ENCODE measurements around the gene TUBB4B.

The TUBB4B gene

DNA sequence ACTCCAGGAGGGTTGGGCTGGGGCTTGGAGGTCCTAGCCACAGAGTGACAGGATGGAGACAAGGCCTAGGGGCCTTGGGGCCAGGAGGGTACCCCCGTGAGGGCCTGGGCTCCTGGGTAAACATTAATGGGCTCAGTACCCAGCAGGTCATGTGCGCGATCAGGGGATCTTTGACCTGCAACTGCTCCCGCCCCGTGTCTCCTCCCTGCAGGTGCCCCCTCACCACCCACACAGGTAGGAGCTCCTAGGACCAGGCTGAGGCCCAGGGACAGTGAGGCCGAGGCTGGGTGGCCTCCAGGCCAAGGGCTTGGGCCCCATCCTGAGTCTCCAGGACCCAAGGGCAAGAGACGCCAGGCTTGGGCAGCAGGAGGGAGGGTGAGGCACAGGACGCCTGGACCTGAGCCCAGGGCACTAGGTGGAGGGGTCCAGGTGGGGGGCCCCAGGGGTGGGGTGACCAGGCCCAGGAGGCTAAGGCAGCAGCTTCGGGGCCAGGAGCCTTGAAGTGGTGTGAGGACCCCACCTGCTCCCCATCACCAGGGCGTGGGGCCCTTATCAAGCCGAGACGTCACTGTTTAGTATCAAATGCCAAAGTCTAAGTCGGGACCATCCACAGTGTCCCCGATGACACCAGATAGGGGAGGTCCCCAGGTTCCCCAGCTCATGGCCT, 10.2 kb upstream of the TUBB4B start, which contains the start of gene SLC34A3:
Gene SLC34A3 (plus strand): TSS at position 197 of the 667 bp plus-strand sequence. CDS start 802 bp downstream, outside the sequence.
- DNase-seq (ENCODE audit: low read depth): no peak
- TF ChIP-seq, protein P1, sequence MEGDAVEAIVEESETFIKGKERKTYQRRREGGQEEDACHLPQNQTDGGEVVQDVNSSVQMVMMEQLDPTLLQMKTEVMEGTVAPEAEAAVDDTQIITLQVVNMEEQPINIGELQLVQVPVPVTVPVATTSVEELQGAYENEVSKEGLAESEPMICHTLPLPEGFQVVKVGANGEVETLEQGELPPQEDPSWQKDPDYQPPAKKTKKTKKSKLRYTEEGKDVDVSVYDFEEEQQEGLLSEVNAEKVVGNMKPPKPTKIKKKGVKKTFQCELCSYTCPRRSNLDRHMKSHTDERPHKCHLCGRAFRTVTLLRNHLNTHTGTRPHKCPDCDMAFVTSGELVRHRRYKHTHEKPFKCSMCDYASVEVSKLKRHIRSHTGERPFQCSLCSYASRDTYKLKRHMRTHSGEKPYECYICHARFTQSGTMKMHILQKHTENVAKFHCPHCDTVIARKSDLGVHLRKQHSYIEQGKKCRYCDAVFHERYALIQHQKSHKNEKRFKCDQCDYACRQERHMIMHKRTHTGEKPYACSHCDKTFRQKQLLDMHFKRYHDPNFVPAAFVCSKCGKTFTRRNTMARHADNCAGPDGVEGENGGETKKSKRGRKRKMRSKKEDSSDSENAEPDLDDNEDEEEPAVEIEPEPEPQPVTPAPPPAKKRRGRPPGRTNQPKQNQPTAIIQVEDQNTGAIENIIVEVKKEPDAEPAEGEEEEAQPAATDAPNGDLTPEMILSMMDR (IDR thresholded peaks at IDR 0.05; ENCODE audit: insufficient read depth, low read depth, low read length, missing control alignments): no peak
- H3K4me3 ChIP-seq (ENCODE audit: low read length): no peak within 1 kb of the TSS

DNA sequence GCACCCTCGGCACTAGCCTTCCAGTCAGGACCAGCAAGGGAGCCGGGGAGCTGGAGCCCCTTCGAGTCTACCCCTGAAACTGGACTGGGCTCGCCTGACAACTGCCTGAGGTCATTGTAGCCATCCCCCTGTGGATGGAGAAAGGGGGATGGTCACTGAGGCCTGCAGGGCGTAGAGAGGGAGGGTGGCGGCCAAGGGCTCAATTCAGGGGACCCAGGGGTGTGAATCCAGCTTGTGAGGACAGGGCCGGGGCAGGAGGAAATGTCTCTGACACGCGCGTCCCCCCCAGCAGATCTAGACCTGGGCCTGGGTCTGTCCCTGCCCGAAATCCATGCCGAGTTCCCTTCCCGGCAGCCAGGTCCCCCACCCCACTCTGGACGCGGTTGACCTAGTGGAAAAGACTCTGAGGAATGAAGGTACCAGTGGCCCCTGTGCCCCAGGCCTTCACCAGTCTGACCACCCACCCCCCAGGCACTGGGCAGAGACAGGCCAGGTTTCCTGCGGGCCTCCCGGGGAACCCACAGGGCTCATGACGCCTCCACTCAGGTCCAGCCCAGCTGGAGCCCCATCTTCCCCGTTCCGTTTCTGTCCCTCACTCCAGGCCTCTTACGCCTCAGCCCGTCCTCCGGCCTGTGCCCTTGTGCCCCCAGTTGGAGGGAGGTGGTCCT, 9.6 kb upstream of the TUBB4B start:
- H3K4me3 ChIP-seq (ENCODE audit: low read length): no peak overlapping the region
- TF ChIP-seq, protein P1 (IDR thresholded peaks at IDR 0.05; ENCODE audit: insufficient read depth, low read depth, low read length, missing control alignments): no peak
- no peak for DNase-seq (ENCODE audit: low read depth)

DNA sequence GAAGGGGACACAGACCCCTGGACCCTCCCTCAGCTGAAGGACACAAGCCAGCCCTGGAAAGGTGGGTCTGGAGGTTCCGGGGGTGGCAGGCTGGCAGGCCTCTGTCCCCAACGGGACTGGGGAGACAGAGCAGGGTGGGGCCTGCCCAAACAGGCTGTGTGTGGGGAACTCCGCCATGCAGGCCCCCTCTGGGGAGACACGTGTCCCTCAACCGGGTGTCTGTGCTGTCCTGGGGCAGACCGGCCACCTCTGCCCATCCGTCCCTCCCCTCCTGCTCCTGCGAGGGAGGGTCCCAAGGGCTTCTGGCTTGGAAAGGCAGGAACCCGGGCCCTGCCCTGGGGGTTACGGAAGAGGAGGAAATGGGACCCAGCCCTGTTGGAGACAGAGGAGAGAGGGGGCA, 9.0 kb upstream of the TUBB4B start:
- H3K4me3 ChIP-seq (ENCODE audit: low read length): no peak overlapping the region
- TF ChIP-seq, protein P1 (IDR thresholded peaks at IDR 0.05; ENCODE audit: insufficient read depth, low read depth, low read length, missing control alignments): no peak
- no peak for DNase-seq (ENCODE audit: low read depth)

DNA sequence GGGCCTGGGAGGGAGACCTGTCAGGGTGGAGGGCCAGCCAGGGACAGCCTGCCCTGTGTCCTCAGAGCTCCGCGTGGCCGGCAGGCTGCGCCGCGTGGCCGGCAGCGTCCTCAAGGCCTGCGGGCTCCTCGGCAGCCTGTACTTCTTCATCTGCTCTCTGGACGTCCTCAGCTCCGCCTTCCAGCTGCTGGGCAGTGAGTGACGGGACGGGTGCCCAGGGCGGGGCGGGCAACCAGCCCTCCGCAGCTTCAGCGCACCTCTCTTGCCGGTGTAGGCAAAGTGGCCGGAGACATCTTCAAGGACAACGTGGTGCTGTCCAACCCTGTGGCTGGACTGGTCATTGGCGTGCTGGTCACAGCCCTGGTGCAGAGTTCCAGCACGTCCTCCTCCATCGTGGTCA, 8.6 kb upstream of the TUBB4B start:
- no peak for DNase-seq (ENCODE audit: low read depth)
- TF ChIP-seq, protein P1 (IDR thresholded peaks at IDR 0.05; ENCODE audit: insufficient read depth, low read depth, low read length, missing control alignments): no peak
- H3K4me3 ChIP-seq (ENCODE audit: low read length): no peak overlapping the region

DNA sequence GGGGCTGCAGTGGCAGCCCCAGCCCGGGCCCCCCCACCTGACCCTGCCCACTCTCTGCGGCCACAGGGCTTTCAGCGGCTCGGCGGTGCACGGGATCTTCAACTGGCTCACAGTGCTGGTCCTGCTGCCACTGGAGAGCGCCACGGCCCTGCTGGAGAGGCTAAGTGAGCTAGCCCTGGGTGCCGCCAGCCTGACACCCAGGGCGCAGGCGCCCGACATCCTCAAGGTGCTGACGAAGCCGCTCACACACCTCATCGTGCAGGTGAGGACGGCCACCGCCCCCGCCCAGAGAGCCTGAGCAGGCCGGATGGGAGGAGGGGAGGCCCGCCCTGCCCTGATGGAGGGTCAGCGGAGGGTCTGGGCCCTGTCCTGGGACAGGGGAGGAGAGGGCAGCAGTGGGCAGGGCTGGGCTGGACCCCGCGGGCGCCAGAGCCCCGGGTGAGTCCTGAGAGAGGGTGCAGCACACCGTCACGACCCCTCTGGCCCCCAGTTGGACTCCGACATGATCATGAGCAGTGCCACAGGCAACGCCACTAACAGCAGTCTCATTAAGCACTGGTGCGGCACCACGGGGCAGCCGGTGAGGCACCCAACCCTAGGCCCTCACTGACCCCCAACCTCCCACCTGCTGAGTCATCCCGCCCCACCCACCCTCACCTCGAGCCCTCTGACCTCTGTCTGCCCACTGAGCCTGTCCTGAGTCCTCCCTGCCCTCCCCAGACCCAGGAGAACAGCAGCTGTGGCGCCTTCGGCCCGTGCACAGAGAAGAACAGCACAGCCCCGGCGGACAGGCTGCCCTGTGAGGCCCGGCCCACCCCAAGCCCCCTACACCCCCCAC, 7.7 kb upstream of the TUBB4B start:
- DNase-seq (ENCODE audit: low read depth): no peak
- H3K4me3 ChIP-seq (ENCODE audit: low read length): no peak overlapping the region
- TF ChIP-seq, protein P1 (IDR thresholded peaks at IDR 0.05; ENCODE audit: insufficient read depth, low read depth, low read length, missing control alignments): no peak

DNA sequence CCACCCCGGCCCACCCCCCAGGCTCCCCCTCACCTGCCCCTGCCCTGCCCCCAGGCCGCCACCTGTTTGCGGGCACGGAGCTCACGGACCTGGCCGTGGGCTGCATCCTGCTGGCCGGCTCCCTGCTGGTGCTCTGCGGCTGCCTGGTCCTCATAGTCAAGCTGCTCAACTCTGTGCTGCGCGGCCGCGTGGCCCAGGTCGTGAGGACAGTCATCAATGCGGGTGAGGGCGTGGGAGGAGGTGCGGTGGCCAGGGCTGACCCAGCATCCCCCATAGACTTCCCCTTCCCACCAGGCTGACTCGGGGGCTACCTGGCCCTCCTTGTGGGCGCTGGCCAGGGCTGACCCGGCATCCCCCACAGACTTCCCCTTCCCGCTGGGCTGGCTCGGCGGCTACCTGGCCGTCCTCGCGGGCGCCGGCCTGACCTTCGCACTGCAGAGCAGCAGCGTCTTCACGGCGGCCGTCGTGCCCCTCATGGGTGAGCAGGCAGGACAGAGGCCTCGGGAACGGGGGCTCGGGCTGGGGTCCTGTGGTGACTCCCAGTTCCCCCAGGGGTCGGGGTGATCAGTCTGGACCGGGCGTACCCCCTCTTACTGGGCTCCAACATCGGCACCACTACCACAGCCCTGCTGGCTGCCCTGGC, 6.9 kb upstream of the TUBB4B start:
- DNase-seq (ENCODE audit: low read depth): no peak
- H3K4me3 ChIP-seq (ENCODE audit: low read length): no peak overlapping the region
- TF ChIP-seq, protein P1 (IDR thresholded peaks at IDR 0.05; ENCODE audit: insufficient read depth, low read depth, low read length, missing control alignments): no peak

Measured in epithelial cell of esophagus (primary cell).